ENCODE measurements around the gene MALAT1.
A peak's percentile ranks its signal among the peaks of the same experiment; 100 is the strongest.

Gene MALAT1

DNA sequence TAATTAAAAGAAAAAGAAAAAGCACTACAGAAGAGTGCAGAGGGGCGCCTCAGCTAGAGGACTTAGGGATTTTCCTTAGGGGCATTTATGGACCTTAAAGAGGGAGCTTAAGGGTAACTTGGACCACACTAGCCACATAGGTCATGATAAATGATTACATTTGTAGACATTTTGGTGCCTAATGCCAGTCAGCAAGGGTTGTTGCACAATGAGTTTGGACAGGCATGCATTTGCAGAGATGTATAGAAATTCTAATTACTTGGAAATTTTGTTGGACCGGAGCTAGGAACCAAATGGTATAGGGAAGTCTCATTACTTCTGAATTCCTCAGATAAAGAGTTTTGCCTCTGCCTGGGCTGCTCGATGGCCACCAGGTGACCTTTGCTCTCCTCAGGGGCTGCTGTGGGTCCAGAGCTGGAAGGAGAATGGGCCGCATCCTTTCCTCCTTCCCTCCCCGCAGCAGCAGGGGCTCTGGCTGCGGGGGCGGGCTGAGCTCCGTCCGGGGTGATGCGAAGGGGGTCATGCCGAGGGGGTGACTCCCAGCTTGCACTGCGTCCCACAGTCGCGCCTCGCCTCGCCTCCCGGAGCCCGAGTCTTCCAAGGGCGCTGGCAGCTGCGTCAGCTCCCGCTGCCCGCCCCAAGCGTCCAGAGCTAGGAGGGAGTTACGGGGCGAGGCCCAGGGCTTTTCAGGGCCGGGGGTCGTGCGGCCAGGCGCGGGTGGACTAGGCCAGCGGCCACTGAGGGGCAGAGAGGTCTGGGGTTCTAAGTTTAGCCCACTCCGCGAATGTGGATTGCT lies 20.3 kb upstream of the MALAT1 start:
- no peaks in the 10 kb centered on the region for H4K20me1 ChIP-seq (ENCODE audit: low read depth, low read length)
- no peaks in the 10 kb centered on the region for H3K79me2 ChIP-seq (ENCODE audit: insufficient read depth, low read length)
- H3K4me2 ChIP-seq (ENCODE audit: low read depth, low read length, poor library complexity, severe bottlenecking) = peak overlapping the region; percentile 93
- H3K36me3 ChIP-seq (ENCODE audit: low read length) = no peaks in the 10 kb centered on the region
- H3K4me3 ChIP-seq (ENCODE audit: insufficient read depth, low read length, poor library complexity, severe bottlenecking) = no peak overlapping the region
- H3K9ac ChIP-seq (ENCODE audit: low read length) = no peak overlapping the region
- peaks cover 15% of the 10 kb centered on the region for H3F3A ChIP-seq (ENCODE audit: insufficient read depth)
- H3K9me2 ChIP-seq (replicated peaks; ENCODE audit: insufficient read depth, low read length) = no peaks in the 10 kb centered on the region
- H3K27ac ChIP-seq (ENCODE audit: low read depth, low read length) = no peak overlapping the region
- TF ChIP-seq, protein P1, sequence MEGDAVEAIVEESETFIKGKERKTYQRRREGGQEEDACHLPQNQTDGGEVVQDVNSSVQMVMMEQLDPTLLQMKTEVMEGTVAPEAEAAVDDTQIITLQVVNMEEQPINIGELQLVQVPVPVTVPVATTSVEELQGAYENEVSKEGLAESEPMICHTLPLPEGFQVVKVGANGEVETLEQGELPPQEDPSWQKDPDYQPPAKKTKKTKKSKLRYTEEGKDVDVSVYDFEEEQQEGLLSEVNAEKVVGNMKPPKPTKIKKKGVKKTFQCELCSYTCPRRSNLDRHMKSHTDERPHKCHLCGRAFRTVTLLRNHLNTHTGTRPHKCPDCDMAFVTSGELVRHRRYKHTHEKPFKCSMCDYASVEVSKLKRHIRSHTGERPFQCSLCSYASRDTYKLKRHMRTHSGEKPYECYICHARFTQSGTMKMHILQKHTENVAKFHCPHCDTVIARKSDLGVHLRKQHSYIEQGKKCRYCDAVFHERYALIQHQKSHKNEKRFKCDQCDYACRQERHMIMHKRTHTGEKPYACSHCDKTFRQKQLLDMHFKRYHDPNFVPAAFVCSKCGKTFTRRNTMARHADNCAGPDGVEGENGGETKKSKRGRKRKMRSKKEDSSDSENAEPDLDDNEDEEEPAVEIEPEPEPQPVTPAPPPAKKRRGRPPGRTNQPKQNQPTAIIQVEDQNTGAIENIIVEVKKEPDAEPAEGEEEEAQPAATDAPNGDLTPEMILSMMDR (IDR thresholded peaks at IDR 0.05; ENCODE audit: insufficient read depth, low read length, poor library complexity, severe bottlenecking) = no peak
- no peak for TF ChIP-seq EZH2phosphoT487 (conservative IDR thresholded peaks at IDR 0.05; ENCODE audit: low read length)
- H2AFZ ChIP-seq (ENCODE audit: low read depth, low read length, severe bottlenecking) = no peak overlapping the region
- H3K27me3 ChIP-seq (ENCODE audit: low read length) = no peaks in the 10 kb centered on the region
- H3K9me3 ChIP-seq (ENCODE audit: insufficient read depth, low read length) = no peaks in the 10 kb centered on the region

GRCh38 chr11:65479184-65480145 lies 19.4 kb upstream of the MALAT1 start:
- H3K9me2 ChIP-seq (replicated peaks; ENCODE audit: insufficient read depth, low read length) = no peaks in the 10 kb centered on the region
- TF ChIP-seq, protein P1 (IDR thresholded peaks at IDR 0.05; ENCODE audit: insufficient read depth, low read length, poor library complexity, severe bottlenecking) = no peak
- no peak for TF ChIP-seq EZH2phosphoT487 (conservative IDR thresholded peaks at IDR 0.05; ENCODE audit: low read length)
- H3K9ac ChIP-seq (ENCODE audit: low read length) = no peak overlapping the region; the same call in 1 of the 2 replicates
- no peaks in the 10 kb centered on the region for H3K27me3 ChIP-seq (ENCODE audit: low read length)
- no peak overlapping the region for H2AFZ ChIP-seq (ENCODE audit: low read depth, low read length, severe bottlenecking)
- H3K4me3 ChIP-seq (ENCODE audit: insufficient read depth, low read length, poor library complexity, severe bottlenecking) = no peak overlapping the region
- no peak overlapping the region for H3K4me2 ChIP-seq (ENCODE audit: low read depth, low read length, poor library complexity, severe bottlenecking)
- H3K27ac ChIP-seq (ENCODE audit: low read depth, low read length) = no peak overlapping the region
- H3F3A ChIP-seq (ENCODE audit: insufficient read depth) = peaks cover 13% of the 10 kb centered on the region
- H3K9me3 ChIP-seq (ENCODE audit: insufficient read depth, low read length) = no peaks in the 10 kb centered on the region
- H3K79me2 ChIP-seq (ENCODE audit: insufficient read depth, low read length) = no peaks in the 10 kb centered on the region
- no peaks in the 10 kb centered on the region for H3K36me3 ChIP-seq (ENCODE audit: low read length)
- no peaks in the 10 kb centered on the region for H4K20me1 ChIP-seq (ENCODE audit: low read depth, low read length)

GRCh38 chr11:65482306-65482850 lies 16.5 kb upstream of the MALAT1 start:
- Histone ChIP-seq H3K9ac (ENCODE audit: low read length) (no peak overlapping the region), H3K4me2 (ENCODE audit: low read depth, low read length, poor library complexity, severe bottlenecking) (no peak overlapping the region)
- no peak for TF ChIP-seq EZH2phosphoT487 (conservative IDR thresholded peaks at IDR 0.05; ENCODE audit: low read length)
- TF ChIP-seq, protein P1 (IDR thresholded peaks at IDR 0.05; ENCODE audit: insufficient read depth, low read length, poor library complexity, severe bottlenecking) = no peak

More at GRCh38 chr11:65482306-65482850, 16.5 kb upstream of the MALAT1 start:
- H3K27me3 ChIP-seq (ENCODE audit: low read length) = no peaks in the 10 kb centered on the region
- H3F3A ChIP-seq (ENCODE audit: insufficient read depth) = no peaks in the 10 kb centered on the region
- no peaks in the 10 kb centered on the region for H3K9me3 ChIP-seq (ENCODE audit: insufficient read depth, low read length)
- no peaks in the 10 kb centered on the region for H3K79me2 ChIP-seq (ENCODE audit: insufficient read depth, low read length)
- H3K27ac ChIP-seq (ENCODE audit: low read depth, low read length) = no peak overlapping the region
- no peaks in the 10 kb centered on the region for H3K9me2 ChIP-seq (replicated peaks; ENCODE audit: insufficient read depth, low read length)
- H4K20me1 ChIP-seq (ENCODE audit: low read depth, low read length) = no peaks in the 10 kb centered on the region
- no peak overlapping the region for H2AFZ ChIP-seq (ENCODE audit: low read depth, low read length, severe bottlenecking)
- no peak overlapping the region for H3K4me3 ChIP-seq (ENCODE audit: insufficient read depth, low read length, poor library complexity, severe bottlenecking)
- H3K36me3 ChIP-seq (ENCODE audit: low read length) = no peaks in the 10 kb centered on the region

Data from SU-DHL-6 (cell line).